GM20000 (cell line): ENCODE data around the gene KLHL30.

ENCODE experiments used
- DNase-seq: peaks from one replicate; pipeline ENCODE4 v3.0.0; 2012; ENCODE audit warnings: low spot score
- TF ChIP-seq, protein P1 (sequence below): IDR thresholded peaks from 2 replicates; pipeline ENCODE4 v1.5.1; 2012; ENCODE audit warnings: mild to moderate bottlenecking, control low read depth; ENCODE audit errors: extremely low read depth, missing control alignments

Gene KLHL30

DNA sequence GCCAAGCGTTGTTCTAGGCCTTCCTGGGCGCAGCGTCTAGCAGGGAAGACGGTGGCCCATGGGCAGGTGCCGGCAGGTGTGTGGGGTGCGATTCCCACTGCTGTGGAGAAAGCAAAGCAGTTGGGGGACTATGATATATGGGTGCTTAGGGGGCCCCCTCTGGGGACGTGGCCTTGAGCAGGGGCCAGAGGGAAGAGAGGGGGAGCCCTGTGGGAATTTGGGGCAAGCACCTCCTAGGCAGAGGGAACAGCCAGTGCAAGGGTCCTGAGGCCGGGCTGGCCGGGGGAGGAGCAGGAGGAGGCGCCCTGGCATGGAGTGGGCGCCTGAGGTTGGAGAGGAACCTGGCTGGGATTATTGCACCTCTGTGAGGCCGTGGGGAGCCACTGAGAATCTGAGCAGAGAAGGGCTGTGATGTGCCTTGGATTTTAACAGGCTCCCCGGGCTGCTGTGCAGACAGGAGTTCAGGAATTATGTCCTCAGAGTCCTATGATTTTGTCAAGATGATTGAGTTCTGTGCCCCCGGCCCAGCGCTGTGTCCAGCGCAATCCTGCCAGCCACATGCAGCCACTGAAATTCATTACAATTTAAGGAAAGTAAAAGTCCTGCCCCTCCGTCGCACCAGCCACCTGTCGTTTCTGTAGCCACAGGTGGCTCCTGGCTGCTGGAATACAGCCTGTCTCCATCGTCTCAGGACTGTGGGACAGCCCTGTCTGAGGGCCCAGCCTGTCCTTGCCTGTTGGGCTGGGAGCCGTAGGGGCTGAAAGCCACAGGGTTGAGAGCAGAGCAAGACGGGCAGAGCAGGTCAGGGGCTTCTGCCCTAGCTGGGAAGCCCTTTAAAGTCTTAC lies 9.1 kb upstream of the KLHL30 start:
- DNase-seq = no peak
- TF ChIP-seq, protein P1, sequence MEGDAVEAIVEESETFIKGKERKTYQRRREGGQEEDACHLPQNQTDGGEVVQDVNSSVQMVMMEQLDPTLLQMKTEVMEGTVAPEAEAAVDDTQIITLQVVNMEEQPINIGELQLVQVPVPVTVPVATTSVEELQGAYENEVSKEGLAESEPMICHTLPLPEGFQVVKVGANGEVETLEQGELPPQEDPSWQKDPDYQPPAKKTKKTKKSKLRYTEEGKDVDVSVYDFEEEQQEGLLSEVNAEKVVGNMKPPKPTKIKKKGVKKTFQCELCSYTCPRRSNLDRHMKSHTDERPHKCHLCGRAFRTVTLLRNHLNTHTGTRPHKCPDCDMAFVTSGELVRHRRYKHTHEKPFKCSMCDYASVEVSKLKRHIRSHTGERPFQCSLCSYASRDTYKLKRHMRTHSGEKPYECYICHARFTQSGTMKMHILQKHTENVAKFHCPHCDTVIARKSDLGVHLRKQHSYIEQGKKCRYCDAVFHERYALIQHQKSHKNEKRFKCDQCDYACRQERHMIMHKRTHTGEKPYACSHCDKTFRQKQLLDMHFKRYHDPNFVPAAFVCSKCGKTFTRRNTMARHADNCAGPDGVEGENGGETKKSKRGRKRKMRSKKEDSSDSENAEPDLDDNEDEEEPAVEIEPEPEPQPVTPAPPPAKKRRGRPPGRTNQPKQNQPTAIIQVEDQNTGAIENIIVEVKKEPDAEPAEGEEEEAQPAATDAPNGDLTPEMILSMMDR = no peak

DNA sequence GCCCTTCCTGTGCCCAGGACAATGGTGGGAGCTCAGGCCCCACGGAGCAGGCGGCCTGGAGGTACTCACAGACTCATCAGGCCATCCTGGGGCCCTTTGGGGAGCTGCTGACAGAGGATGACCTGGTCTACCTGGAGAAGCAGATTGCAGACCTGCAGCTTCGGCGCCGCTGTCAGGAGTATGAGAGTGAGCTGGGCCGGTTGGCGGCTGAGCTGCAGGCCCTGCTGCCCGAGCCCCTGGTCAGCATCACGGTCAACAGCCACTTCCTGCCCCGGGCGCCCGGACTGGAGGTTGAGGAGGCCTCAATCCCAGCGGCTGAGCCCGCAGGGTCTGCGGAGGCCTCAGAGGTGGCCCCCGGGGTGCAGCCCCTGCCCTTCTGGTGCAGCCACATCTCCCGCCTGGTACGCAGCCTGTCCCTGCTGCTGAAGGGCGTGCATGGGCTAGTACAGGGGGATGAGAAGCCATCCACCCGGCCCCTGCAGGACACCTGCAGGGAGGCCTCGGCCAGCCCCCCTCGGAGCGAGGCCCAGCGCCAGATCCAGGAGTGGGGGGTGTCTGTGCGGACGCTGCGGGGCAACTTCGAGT lies 8.3 kb upstream of the KLHL30 start:
- no peak for DNase-seq
- TF ChIP-seq, protein P1 = no peak

DNA sequence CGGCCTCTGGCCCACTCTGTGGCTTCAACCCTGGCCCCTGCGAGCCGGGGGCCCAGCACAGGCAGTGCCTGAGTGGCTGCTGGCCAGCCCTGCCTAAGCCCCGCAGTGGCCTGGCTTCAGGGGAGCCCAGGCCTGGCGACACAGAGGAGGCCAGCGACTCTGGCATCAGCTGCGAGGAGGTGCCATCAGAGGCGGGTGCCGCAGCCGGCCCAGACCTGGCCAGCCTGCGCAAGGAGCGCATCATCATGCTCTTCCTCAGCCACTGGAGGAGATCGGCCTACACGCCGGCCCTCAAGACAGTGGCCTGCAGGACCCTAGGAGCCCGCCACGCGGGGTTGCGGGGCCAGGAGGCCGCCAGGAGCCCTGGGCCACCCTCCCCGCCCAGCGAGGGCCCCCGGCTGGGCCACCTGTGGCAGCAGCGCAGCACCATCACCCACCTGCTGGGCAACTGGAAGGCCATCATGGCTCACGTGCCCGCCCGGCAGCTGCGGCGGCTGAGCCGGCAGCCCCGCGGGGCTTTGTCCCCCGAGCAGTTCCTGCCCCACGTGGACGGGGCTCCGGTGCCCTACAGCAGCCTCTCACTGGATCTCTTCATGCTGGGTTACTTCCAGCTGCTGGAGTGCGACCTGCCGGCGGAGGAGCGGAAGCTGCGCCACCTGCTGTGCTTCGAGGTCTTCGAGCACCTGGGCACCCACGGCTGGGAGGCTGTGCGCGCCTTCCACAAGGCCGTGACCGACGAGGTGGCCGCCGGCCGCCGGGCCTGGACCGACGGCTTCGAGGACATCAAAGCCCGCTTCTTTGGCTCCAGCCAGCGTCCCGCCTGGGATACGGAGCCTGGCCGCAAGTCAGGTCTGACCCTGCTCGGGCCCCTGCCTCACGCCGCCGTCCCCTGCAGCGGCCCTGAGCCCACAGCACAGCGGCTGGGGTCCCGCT lies 7.5 kb upstream of the KLHL30 start:
- DNase-seq = no peak
- TF ChIP-seq, protein P1 = no peak

DNA sequence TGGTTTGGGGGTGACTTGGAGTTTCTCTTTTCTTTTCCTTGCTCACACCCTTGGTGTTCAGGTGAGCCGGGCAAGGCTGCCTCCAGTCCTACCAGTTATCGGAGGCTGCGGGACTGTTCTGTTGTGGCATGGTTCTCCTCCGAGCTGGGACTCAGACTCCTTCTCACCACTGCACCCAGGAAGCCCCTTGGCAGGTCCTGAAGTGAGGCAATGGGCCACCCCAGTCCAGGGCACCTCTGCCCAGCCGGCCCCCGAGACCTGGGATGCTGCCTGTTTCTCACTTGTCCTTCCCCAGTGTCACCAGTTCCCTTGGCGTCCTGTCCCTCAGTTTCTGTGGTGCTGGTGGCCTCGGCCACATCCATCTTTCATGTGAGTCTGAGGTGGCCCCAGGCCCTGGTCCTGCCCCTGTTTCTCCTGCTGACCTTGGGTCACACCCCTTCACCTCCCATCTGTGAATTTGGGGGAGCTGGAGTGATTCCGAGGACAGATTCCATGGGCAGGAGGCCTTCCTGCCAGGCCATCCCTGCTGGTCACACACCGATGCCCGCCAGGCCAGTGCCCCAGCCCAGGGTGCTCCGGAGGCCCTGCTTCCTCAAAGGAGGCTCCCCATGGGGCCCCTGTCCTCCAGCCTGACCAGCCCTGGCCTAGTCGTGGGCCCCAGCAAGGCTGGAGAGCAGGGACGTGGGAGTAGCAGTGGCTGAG lies 6.6 kb upstream of the KLHL30 start:
- DNase-seq = no peak
- TF ChIP-seq, protein P1 = no peak

DNA sequence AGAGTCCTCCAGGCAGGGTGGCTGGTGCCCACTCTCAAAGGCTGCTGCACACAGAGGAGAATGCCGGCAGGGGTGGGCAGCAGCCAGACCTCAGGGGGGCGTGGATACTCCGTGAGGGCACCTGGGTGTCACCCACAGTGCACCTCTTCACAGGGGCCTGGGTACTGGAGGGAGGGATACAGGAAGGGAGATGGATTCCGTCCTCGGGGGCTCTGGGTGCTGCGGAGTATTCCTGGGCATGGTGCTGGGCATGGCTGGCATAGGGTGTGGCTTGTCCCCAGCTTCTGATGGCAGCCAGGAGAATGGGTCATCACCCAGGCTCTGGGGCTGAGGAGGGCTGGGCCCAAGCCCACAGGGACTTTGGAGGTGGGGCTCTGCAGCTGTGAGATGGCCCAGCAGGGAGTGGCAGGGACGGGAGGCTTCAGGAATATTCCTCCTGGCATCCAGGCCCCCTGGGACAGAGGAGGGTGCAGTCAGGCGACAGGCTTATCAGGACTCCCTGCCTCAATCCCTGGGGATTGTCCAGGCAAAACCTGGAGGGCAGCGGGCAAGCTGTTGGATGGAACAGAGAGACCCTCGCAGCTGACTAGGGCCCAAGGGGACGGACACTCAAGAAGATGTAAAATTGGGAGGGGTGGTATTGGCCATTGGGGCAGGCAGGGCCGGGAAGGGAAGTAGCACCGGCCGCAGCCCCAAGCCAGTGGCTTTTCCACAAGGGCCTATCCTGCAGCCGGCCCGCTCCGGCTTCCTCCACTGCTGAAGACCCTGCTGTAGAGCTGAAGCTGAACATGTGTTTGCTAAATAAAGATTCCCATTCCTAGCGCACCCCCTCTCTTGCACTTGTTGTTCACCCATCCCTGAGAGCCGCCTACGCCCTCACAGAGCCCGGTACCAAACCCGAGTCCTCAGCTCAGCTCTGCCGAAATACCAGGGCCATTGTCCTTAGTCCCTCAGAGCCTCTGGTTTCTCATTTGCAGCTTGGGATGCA lies 5.7 kb upstream of the KLHL30 start:
- TF ChIP-seq, protein P1 = no peak
- DNase-seq = no peak

DNA sequence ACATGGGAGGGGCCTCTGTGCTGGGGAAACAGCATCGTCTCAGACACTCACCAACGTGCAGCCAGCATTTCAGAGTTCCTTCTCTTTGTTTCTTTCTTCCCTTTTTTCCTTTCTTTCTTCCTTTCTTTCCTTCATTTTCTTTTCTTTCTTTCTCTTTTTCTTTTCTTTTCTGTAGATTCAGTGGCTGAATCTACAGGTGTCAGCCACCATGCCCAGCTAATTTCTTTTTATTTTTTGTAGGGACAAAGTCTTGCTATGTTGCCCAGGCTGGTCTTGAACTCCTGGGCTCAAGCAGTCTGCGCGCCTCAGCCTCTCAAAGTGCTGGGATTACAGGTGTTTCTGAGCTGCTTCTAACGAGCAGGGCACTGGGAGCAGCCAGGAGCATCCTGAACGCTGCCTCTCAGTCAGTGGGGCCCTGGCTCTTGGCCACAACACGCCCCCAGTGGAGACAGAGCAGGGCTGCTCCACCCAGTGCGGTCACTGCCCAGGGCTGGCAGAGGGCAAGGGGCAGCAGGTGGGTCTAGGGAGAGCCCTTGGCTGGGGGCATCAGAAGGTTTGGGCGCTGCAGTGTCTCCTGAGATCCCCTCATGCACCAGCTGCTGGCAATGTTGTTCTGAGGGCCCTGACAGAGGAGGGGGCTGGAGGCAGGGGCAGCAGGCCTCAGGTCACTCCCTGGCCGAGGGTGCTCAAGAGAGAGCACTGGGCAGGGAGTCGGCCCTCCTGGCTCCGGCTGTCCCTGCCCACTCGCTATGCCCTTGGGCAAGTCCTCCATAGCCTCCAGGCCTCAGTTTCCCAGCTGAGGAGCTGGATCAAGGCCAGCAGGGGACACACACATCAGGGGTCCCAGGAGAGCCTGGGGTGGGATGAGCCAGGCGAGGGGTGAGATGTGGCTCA lies 4.7 kb upstream of the KLHL30 start:
- TF ChIP-seq, protein P1 = no peak
- DNase-seq = no peak
